ENCODE measurements around the gene SEC31B.

DNA sequence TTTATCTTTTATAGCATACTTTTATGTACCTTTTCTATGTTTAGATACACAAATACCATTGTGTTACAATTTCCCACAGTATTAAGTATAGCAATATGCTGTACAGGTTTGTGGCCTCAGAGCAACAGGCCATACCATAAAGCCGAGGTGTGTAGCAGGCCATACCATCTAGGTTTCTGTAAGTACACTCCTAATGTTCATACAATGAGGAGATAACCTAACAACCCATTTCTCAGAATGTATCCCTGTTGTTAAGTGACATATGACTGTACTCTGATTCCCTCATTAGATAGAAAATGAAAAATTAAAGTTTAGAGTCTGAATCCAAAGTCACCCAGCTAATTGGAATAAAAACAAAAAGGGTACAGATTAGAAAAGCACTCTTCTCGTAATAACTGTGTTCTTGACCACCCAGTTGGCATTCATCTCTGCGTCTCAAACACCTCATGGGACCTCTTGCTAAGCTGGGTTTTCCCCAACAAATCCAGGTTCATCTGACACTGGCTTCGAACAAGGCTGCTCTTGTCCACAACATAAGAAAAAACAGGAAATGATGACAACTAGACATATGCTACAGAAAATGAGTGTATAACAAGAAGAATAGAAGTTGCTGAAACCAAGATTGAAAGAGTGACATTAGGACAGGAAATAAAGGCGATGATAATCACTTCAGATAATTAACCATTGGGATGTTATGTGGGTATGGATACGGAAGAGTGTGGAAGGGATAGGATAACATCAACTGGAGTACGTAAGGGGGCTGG lies 8.6 kb upstream of the SEC31B start:
- TF ChIP-seq FOXM1 (IDR thresholded peaks at IDR 0.05; ENCODE audit: borderline replicate concordance): no peak
- no peak for TF ChIP-seq FOXK2 (IDR thresholded peaks at IDR 0.05)
- TF ChIP-seq NFRKB (IDR thresholded peaks at IDR 0.05): no peak
- TF ChIP-seq PKNOX1 (IDR thresholded peaks at IDR 0.05): no peak
- no peak for TF ChIP-seq L3MBTL2 (conservative IDR thresholded peaks at IDR 0.05)
- no peak for TF ChIP-seq FOXA1 (IDR thresholded peaks at IDR 0.05)
- TF ChIP-seq SP1 (IDR thresholded peaks at IDR 0.05): no peak
